H9 (cell line): ENCODE data around the gene AIMP2. TPM values are rescaled to one million over a fixed set of nuclear protein-coding genes. Genes with fewer than 3 reads are reported as not detected.
"Not testable (repeated sequence)": the region's sequence is repeated elsewhere in the genome, so short reads cannot be mapped to it uniquely, and the experiment has no call there.

ENCODE experiments used
- DNase-seq: peaks from one replicate; pipeline ENCODE4 v3.0.0-alpha.2; 2017
- H2AFZ ChIP-seq: one replicate; pipeline ENCODE4 v1.6.1; 2013; ENCODE audit warnings: mild to moderate bottlenecking, low read length, control low read depth, moderate library complexity
- H2AK5ac ChIP-seq: 2 replicates; pipeline ENCODE4 v1.6.1; 2013; ENCODE audit warnings: low read length, control low read depth, mixed read lengths; ENCODE audit not compliant: insufficient read length
- H2BK120ac ChIP-seq: one replicate; pipeline ENCODE4 v1.6.1; 2013; ENCODE audit warnings: low read depth, mild to moderate bottlenecking, low read length, control low read depth, inconsistent platforms; ENCODE audit not compliant: poor library complexity, severe bottlenecking
- H2BK12ac ChIP-seq: 2 replicates; pipeline ENCODE4 v1.6.1; 2013; ENCODE audit warnings: low read length, control low read depth, mixed read lengths, low read depth; ENCODE audit not compliant: insufficient read length
- H2BK15ac ChIP-seq: 2 replicates; pipeline ENCODE4 v1.6.1; 2013; ENCODE audit warnings: low read depth, low read length, control low read depth
- H2BK20ac ChIP-seq: one replicate; pipeline ENCODE4 v1.6.1; 2013; ENCODE audit warnings: low read depth, mild to moderate bottlenecking, low read length, control low read depth, inconsistent platforms; ENCODE audit not compliant: poor library complexity, severe bottlenecking
- H2BK5ac ChIP-seq: 2 replicates; pipeline ENCODE4 v1.6.1; 2013; ENCODE audit warnings: low read length, control low read depth, mixed read lengths; ENCODE audit not compliant: insufficient read length
- H3K14ac ChIP-seq: 2 replicates; pipeline ENCODE4 v1.6.1; 2013; ENCODE audit warnings: low read length, control low read depth; ENCODE audit not compliant: insufficient read depth
- H3K18ac ChIP-seq: 2 replicates; pipeline ENCODE4 v1.6.1; 2013; ENCODE audit warnings: low read depth, mild to moderate bottlenecking, mixed read lengths, low read length, control low read depth; ENCODE audit not compliant: insufficient read length
- H3K23ac ChIP-seq: 2 replicates; pipeline ENCODE4 v1.6.1; 2013; ENCODE audit warnings: low read length, control low read depth, mixed read lengths, low read depth; ENCODE audit not compliant: insufficient read length
- H3K23me2 ChIP-seq: 2 replicates; pipeline ENCODE4 v1.6.1; 2013; ENCODE audit warnings: low read depth, mild to moderate bottlenecking, mixed read lengths, low read length, control low read depth; ENCODE audit not compliant: insufficient read length, poor library complexity, severe bottlenecking
- H3K27ac ChIP-seq: 2 replicates; pipeline ENCODE4 v1.5.1; 2013; ENCODE audit warnings: low read length, control low read depth, mixed read lengths, low read depth; ENCODE audit not compliant: insufficient read length
- H3K27me3 ChIP-seq: 2 replicates; pipeline ENCODE4 v1.6.1; 2013; ENCODE audit warnings: low read length, control low read depth, inconsistent platforms; ENCODE audit not compliant: insufficient read depth
- H3K4ac ChIP-seq: 2 replicates; pipeline ENCODE4 v1.6.1; 2013; ENCODE audit warnings: low read depth, mild to moderate bottlenecking, control low read depth, inconsistent platforms, low read length, moderate library complexity
- H3K4me1 ChIP-seq: 2 replicates; pipeline ENCODE4 v1.6.1; 2013; ENCODE audit warnings: low read length, control low read depth, inconsistent platforms; ENCODE audit not compliant: insufficient read depth
- H3K4me2 ChIP-seq: 2 replicates; pipeline ENCODE4 v1.6.1; 2013; ENCODE audit warnings: low read length, control low read depth, mixed read lengths; ENCODE audit not compliant: insufficient read length, insufficient read depth
- H3K56ac ChIP-seq: 2 replicates; pipeline ENCODE4 v1.6.1; 2013; ENCODE audit warnings: low read depth, mild to moderate bottlenecking, mixed read lengths, low read length, control low read depth; ENCODE audit not compliant: insufficient read length
- H3K79me1 ChIP-seq: 2 replicates; pipeline ENCODE4 v1.6.1; 2013; ENCODE audit warnings: low read depth, mild to moderate bottlenecking, moderate library complexity, low read length, control low read depth, inconsistent platforms; ENCODE audit not compliant: insufficient read depth, poor library complexity, severe bottlenecking
- H3K79me2 ChIP-seq: 2 replicates; pipeline ENCODE4 v1.6.1; 2013; ENCODE audit warnings: low read length, control low read depth, inconsistent platforms; ENCODE audit not compliant: insufficient read depth
- H3K9ac ChIP-seq: 2 replicates; pipeline ENCODE4 v1.6.1; 2013; ENCODE audit warnings: low read length, control low read depth, mixed read lengths; ENCODE audit not compliant: insufficient read length; ENCODE audit errors: extremely low read depth
- H3K9me3 ChIP-seq: one replicate; pipeline ENCODE4 v1.6.1; 2013; ENCODE audit warnings: low read depth, low read length, inconsistent platforms; ENCODE audit not compliant: control insufficient read depth
- H3T11ph ChIP-seq: one replicate; pipeline ENCODE4 v1.6.1; 2013; ENCODE audit warnings: mild to moderate bottlenecking, low read length, control low read depth, inconsistent platforms
- H4K20me1 ChIP-seq: one replicate; pipeline ENCODE4 v1.6.1; 2013; ENCODE audit not compliant: control insufficient read depth, insufficient read length, insufficient read depth
- H4K5ac ChIP-seq: 2 replicates; pipeline ENCODE4 v1.6.1; 2013; ENCODE audit warnings: low read depth, mild to moderate bottlenecking, mixed read lengths, low read length, control low read depth; ENCODE audit not compliant: insufficient read length
- H4K8ac ChIP-seq: replicated peaks from 2 replicates; pipeline ENCODE4 v1.6.1; 2013; ENCODE audit warnings: low read length, control low read depth, mixed read lengths, low read depth; ENCODE audit not compliant: insufficient read length
- H4K91ac ChIP-seq: 2 replicates; pipeline ENCODE4 v1.6.1; 2013; ENCODE audit warnings: low read depth, mild to moderate bottlenecking, moderate library complexity, mixed read lengths, low read length, control low read depth; ENCODE audit not compliant: insufficient read length
- H3K27ac Mint-ChIP-seq, 3 experiments: 2 replicates in 2 of 3; 3 replicates in 1 of 3; pipeline ENCODE4 v1.8.0; 2020 to 2021; ENCODE audit warnings: mixed read lengths in 3 of 3, mild to moderate bottlenecking in 1 of 3, moderate library complexity in 1 of 3
- H3K27me3 Mint-ChIP-seq: 2 replicates; pipeline ENCODE4 v1.8.0; 2021; ENCODE audit warnings: low read depth, mild to moderate bottlenecking, moderate library complexity, mixed read lengths
- H3K36me3 Mint-ChIP-seq, 3 experiments: 2 replicates in 2 of 3; 3 replicates in 1 of 3; pipeline ENCODE4 v1.8.0; 2020 to 2021; ENCODE audit warnings: low read depth in 3 of 3, mixed read lengths in 3 of 3; ENCODE audit not compliant: insufficient read depth in 1 of 3
- H3K4me1 Mint-ChIP-seq, 2 experiments: 2 replicates each; pipeline ENCODE4 v1.8.0; 2020; ENCODE audit warnings: mixed read lengths in 2 of 2
- H3K4me3 Mint-ChIP-seq, 2 experiments: 2 replicates in 1 of 2; 3 replicates in 1 of 2; pipeline ENCODE4 v1.8.0; 2020 to 2021; ENCODE audit warnings: mild to moderate bottlenecking in 2 of 2, mixed read lengths in 2 of 2, moderate library complexity in 1 of 2
- H3K9me3 Mint-ChIP-seq, 2 experiments: 2 replicates in 1 of 2; 3 replicates in 1 of 2; pipeline ENCODE4 v1.8.0; 2020; ENCODE audit warnings: mild to moderate bottlenecking in 2 of 2, mixed read lengths in 2 of 2, moderate library complexity in 1 of 2
- WGBS: extraction: QIAGEN DNeasy Blood & Tissue Kit; methylation state at CpG from one replicate; pipeline ENCODE4 v1.1.7; 2013; ENCODE audit warnings: missing lambda C conversion rate, low lambda C conversion rate, mixed read lengths; ENCODE audit not compliant: insufficient read length; ENCODE audit errors: extremely low coverage; 5-methylcytosine and 5-hydroxymethylcytosine counted together
- total RNA-seq: library from RNA; stranded (reverse); gene quantifications from 2 replicates; pipeline ENCODE4 v1.2.1, GENCODE V29; 2021

The AIMP2 gene
- total RNA-seq, 1 experiment from 2014 or later: 78.2 TPM

DNA sequence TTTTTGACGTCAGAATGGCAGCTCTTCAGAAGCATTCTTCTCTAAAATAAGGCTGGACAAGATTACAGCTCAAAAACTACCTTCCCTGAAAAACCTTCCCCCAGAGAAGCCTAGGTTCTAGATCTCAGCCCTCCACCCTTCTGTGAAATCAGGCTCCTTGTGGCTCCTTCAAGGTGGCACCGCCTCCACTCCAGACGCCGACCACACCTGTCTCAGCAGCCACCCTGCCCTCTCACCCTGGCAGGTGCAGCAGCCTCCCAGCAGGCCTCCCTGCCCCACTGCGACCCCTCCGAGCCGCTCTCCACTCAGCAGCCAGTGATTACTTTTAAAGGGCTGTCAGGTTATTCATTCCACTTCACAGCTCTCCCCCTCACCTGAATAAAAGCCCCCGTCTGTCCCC, 35.5 kb upstream of the AIMP2 start:
- not testable (repeated sequence) for H3K56ac ChIP-seq, H3K9ac ChIP-seq, H3K27ac ChIP-seq, DNase-seq, H3T11ph ChIP-seq, H3K4me1 Mint-ChIP-seq, H3K18ac ChIP-seq, H3K27ac Mint-ChIP-seq, H2AK5ac ChIP-seq, H4K8ac ChIP-seq, H2BK12ac ChIP-seq, H2BK15ac ChIP-seq, H3K4me3 Mint-ChIP-seq, H3K9me3 Mint-ChIP-seq, H4K91ac ChIP-seq, H3K36me3 Mint-ChIP-seq, H3K14ac ChIP-seq, H2BK5ac ChIP-seq, H3K4me2 ChIP-seq, H3K4ac ChIP-seq, H2BK120ac ChIP-seq, H3K27me3 ChIP-seq, H3K23ac ChIP-seq, H3K27me3 Mint-ChIP-seq, H4K20me1 ChIP-seq, H4K5ac ChIP-seq, H3K9me3 ChIP-seq, H2BK20ac ChIP-seq, H3K4me1 ChIP-seq, H3K79me2 ChIP-seq, H2AFZ ChIP-seq, H3K79me1 ChIP-seq, H3K23me2 ChIP-seq
- no CpG with 5 or more reads among the region's 8 CpGs for WGBS

DNA sequence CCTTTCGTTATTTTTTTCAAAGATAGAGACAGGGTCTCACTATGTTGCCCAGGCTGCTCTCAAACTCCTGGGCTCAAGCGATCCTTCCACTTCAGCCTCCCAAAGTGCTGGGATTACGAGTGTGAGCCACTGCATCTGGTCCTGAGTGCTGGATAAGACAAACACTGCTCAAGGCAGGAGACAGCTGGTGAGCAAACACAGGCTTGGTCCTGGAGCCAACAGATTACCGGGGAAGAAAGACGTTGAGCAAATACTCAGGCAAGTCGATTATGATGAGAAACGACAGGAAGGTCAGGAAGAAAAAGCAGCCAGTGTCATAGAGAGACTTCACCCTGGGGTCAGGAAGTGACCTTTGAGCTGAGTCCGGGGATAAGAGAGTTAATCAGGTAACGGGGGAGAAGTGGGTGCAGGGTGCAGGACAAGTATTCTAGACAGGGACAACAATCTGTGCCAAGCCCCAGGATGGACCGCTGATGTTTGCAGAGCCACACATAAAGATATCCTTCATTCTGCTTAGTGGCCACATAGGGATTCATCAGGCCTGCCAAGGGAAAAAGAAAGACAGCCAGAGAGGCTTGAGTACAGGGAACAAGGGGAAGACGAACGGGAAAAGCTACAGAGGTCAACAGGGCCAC, 29.3 kb upstream of the AIMP2 start:
- not testable (repeated sequence) for H3K4me1 ChIP-seq, H3K18ac ChIP-seq, H3K9ac ChIP-seq, H2AFZ ChIP-seq, H3K14ac ChIP-seq, H3K23ac ChIP-seq, H4K20me1 ChIP-seq, H3K4me3 Mint-ChIP-seq, H3K4ac ChIP-seq, H3K4me2 ChIP-seq, H3K79me2 ChIP-seq, DNase-seq, H2BK20ac ChIP-seq, H3K56ac ChIP-seq, H2BK5ac ChIP-seq, H3K9me3 ChIP-seq, H4K91ac ChIP-seq, H3K27ac ChIP-seq, H3K27ac Mint-ChIP-seq, H2AK5ac ChIP-seq, H3K27me3 Mint-ChIP-seq, H2BK15ac ChIP-seq, H4K5ac ChIP-seq, H3K9me3 Mint-ChIP-seq, H3K23me2 ChIP-seq, H3K4me1 Mint-ChIP-seq, H3K79me1 ChIP-seq, H2BK12ac ChIP-seq, H4K8ac ChIP-seq, H3K27me3 ChIP-seq, H2BK120ac ChIP-seq, H3T11ph ChIP-seq
- WGBS: no CpG with 5 or more reads among the region's 12 CpGs
- peaks cover 9 to 28% (median 19%) of the 10 kb centered on the region in 3 experiments; a peak in 6 of 7 replicates for H3K36me3 Mint-ChIP-seq
